ENCODE results near the gene PTPRT.
"Not testable (repeated sequence)": the region's sequence is repeated elsewhere in the genome, so short reads cannot be mapped to it uniquely, and the experiment has no call there.

The PTPRT gene

DNA sequence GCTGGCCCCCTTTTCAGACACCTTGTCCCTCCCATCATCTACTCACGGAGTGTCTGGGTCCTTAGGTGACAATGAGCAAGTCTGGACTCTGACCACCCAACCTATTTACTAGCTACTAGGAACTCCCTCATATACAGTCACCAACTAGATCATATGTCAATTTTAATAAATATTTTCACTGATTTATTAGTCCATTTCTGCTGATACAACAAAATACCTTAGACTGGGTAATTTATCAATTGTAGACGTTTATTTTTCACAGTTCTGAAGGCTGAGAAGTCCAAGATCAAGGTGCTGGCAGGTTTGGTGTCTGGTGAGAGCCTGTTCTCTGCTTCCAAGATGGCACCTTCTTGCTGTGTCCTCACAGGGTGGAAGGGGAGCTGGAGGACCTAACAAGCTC, 229.7 kb downstream of the PTPRT start:
- DNase-seq, result no peak

DNA sequence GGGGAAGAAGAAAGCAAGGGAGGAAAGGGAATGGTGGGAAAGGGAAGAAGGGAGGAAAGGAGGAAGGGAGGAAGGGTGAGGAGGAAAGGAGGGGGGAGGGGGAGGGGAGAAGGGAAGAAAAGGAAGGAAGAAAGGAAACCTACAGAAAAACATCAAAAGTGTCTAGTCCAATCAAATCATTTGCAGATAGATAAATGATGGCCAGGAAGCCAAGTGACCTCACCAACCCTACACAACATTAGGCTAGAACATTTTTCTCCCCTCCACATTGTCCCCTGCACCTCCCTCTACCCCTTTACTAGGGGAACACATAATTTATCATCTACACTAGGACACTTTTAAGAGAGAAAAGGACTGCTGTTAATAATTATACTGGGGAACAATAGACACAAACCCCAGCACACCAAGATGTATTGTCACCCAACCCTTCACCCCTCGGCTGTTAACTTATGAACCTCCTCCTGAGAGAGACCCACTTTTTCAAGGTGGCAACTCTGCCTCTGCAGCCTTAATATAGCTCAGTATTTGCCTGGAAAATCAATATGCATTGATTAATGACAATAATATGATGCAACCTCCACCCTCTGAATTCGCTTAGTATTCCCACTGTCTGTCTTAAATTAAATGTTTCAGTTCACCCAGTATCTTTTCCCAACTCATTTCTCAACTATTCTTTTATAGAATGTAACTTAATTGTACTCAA, 231.2 kb downstream of the PTPRT start:
- DNase-seq, result no peak

DNA sequence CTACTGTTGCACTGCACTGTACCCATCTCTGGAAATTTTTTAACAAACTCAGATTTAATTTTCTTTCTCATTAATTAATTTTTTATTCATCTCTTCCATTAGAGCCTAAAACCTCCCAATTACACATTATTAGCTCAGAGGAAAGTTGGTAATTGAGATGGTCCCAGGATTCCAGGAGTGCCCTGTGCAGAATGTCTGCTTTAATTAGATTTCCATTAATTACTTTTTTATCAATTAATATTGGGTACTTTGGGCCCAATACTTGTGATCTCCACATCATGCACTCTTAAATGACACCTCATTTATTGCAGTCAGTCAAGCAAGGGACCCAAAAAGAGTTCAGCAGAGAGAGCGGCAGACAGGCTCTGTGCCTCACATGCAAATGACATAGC, 232.0 kb downstream of the PTPRT start:
- no peak for DNase-seq

DNA sequence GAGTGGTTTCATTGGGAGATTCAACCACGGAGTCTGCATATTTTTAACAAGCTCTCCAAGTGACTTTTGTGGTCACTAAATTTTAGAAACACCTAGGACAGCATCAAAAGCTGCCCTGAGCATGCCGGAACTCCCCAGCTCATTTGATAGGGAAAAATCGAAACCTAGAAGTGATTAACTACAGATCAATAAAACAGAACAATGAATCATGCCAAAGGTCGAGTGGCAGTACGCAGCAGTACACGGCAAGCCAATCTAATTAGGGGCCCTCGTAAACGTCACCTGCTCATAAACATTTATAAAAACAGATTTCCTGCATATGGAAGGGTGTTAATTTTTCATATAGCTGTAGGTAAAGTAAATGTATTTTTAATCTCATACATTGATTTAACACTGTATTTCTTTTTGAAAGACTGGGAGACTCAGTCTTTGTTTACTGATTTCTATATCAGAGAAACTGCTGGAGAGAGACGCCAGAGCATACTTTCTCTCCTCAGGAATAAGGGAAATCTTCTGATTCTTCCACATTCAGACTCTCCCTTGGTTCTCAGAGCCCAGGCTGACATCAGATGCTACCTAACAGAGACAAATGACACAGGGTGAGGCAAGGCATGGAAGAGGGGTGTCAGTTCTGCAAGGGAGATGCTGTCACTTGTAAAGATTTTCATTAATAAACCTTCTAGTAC, 232.5 kb downstream of the PTPRT start:
- no peak for DNase-seq

DNA sequence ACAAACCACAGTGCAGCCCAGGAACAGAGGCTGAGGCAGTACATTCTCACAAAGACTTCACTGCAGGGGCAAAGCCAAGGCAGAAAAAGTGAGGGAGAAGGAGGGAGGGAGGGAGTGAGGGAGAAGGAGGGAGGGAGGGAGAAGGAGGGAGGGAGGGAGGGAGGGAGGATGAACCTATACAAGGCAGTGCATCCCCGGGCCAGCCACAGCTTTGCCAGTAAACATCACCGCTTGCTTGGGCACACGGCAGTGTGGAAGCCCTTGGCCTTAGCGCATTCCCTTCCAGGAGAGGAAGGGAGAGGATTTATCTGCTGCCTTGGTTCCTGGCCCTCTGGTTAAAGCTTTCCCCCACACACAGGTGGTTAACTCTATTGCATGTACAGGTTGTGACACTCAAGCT, 234.0 kb downstream of the PTPRT start:
- DNase-seq, result no peak

DNA sequence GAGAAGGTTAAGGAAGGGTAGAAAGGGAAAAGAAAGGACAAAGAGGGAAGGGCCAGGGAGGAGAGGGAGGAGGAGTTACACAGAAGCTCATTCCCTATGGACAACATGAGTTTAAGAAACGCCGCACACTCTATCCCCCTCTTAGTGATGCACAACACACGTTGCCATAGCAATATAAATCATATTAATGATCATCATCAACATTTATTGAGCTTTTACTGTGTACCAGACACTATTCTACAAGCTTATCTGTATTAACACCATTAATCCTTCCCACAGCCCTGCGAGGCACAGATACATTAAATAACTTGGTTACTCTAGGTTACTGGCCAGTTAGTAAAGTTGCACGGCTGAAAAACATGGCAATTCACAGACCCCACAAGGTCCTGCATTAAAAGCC, 234.8 kb downstream of the PTPRT start:
- no peak for DNase-seq

DNA sequence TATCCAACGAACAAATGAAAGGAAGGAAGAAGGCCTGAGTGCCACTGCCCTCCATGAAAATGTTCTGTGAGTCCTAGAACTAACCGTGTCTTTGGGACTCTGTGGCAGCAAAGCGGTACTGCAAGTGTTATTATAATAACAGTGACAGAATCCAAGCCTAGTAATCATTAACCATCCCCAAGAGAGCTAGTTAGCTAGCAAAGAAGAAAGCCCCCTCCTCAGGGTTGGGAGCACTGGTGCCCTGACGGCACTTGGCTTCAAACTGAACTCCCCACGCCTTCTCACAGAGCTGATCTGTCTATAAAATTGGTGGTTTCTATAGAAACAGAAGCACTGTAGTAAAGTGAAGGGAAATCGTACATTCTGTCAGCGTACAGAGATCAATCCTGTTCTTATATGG, 239.8 kb downstream of the PTPRT start:
- DNase-seq, result no peak

DNA sequence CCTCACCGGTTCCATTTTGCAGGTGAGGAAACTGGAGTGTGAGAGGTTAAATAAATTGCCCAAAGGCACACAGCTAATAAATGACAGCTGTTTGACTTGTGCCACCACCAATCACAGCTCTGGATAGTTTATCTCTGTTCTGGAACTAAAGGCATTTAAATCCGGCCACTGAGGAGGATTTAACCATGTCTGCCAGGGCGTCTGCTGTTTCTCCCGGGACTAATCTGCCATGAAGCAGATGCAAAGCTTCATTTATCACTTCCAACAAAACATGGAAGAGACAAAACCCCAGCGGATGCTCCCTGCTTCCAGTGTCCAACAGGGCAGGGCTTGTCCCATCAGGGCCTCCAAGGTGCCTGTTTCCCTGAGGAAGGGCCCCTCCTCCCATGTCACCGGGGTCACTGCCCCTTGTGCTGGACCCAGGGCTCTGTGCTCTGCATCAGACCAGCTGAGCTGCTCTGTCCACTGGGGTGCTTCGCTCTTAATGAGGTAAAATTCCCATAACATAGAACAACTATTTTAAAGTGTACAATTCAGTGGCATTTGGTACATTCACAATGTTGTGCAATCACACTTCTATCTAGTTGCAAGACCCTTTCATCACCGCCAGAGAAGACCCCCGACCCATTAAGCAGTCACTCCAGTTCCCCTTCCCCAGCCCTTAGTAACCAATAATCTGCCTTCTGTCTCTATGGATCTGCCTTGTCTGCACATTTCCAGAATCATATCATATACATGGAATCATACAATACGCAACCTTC, 244.3 kb downstream of the PTPRT start:
- no peak for DNase-seq

DNA sequence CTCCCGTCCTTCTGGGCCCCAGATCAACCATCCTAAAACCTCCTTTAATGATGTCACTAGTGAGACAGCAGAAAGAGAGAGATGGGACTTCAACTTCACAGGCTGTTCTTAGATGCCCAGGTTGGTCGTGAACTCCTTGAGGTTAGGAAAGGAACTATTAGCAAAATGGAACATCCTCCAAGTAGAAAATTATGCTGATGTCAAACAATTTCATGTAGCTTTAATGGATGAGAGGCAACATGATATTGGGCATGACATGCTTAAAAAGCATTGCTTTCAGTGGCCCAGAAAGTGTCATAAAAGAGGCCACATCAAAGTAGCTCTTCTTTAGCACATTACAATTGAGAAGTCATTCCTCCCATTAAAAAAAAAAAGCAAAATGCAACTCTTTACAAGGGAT, 248.1 kb downstream of the PTPRT start:
- no peak for DNase-seq

DNA sequence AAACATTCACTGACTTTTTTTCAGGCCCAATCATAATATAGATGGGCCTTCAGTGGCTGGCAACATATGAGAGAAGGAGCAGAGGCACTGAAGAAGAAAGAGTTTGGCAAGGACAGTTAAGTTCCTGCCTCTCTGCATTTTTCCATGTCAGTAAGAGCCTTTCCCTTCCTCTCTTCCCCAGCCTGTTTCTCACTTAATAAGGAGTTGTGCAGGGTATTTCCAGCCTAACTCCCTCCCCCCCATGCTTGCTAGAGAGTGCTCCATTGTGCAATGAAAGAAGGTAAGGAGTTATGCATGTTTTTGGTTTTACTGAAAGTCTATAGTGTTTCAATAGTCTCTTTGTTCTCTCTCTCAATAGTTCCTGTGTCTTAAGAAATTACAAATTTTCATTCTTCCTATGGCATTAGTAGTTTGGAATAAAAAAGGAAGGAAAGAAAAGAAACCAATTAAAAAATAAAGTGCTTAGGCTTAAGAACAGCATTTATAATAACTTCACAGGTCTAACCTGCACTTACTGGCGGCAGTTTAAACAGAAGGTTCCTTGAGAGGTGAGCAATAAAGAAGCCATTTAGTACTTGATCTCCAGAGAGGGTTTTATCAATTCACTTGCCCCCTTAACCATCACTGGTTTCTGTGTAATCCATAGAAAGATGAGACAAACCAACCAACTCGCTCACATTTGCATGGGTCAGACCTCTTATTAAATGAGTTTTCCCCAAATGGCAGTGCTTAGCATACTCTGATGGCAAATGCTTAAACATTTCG, 251.1 kb downstream of the PTPRT start:
- DNase-seq, result no peak

DNA sequence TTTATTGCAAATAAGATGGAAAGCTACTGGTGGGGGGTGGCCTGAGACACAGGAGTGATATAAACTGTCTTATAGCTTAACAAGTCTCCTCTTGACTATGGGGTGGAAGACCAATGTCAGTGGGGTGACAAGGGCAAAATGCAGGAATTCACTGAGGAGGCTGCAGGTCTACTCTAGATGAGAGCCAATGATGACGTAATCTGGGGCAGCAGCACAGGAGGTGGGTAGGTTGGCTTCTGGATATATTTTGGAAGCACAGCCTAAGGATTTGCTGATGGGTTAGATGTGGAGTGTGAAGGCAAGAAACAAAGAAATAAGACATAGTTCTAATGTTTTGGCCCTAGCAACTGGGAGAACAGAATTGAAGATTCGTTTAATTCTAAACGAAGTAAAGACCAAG, 253.2 kb downstream of the PTPRT start:
- no peak for DNase-seq

DNA sequence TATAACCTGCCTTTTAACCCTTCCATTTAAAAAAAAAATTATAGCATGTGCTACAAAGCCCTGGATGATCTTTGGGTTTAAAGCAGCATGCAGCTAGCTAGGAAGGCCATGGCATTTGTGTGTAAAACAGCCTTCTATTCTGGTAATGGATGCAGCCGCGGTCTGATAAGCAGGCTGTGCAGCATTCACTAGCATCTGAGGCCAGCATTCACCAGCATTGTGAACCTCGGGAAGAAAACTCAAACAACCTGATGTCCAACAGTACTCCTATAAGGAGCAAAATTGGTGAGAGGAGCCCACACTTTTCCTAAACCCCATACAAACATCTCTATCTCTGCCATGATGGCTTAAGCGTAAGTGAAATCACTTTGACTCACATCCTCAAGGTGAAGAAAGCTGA, 265.5 kb downstream of the PTPRT start:
- DNase-seq, result no peak

DNA sequence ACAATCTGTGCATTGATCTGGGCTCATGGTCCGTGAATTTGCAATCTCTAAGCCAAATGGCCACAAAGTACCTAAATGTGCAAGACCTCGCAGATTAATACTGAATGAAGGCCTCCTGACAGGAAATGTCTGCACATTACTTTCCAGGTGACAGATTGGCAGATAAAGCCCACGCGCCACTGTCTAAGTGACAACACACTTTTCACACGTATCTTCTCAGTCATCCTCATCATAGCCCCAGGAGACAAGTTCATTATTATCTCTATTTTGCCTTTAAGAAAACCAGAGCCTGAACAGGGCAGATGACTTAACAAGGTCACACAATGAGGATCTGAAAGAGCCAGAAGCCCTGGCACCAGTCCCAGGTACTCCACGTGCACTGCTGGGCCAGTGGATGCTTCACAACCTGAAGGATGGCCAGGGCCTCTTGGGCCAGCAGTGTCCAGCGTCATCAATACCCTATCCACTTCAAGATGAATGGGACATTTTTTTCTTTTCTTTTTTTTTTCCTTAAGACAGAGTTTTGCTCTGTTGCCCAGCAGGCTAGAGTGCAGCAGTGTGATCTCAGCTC, 266.3 kb downstream of the PTPRT start:
- DNase-seq, result no peak

DNA sequence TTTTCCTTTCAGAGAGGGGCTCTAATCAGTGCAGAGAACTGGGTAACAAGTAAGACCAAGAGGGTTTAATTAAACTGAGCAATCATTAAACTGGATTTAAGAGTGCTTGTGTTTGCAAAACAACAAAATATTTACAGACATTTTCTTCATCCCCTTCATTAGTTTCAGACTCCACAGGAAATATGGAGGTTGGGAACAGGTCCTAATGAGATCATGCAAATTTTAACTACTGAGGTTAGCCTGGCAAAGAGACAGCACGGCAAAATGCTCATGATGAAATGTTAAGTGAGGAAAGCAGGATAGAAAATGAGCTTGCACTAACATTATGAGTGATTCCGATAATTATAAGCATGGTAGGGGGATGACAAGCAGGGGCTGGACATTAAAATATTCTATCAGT, 268.9 kb downstream of the PTPRT start:
- no peak for DNase-seq

DNA sequence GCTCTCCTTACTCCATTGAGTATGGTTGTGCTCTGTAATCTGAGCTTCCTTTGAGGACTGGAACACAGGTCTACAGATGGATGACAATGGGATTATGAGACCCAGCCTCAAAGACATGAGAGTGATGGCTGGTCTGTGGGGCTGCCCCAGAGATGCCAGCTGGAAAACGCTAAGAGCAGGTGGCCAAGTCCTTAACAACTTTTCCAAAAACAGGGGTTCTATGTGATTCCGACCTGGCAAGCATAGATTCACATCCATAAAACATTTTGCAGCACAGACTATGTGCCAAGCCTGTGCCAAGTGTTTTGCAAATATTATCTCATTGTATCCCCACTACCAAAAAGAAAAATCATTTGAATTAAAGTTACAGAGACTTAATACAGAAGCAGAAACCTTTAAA, 270.4 kb downstream of the PTPRT start:
- DNase-seq, result no peak

DNA sequence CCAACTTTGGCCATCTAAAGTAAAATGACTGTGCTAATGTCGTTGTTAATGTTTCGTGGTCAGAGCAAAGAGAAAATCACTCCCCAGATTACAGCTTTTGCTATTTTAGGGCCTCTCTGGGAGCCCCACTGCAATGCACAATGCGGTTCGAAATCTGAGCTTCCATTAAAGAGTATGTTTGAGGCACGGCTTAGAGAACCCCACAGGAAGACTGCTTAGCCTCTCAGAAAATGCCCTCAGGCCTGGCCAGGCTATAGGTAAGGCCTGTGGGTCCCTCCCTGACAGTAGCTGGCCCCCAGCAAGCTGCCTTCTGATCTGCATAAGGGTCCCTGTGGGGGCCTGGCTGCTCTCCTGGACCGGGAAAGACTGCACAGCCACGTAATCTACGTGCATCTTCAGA, 274.6 kb downstream of the PTPRT start:
- no peak for DNase-seq

DNA sequence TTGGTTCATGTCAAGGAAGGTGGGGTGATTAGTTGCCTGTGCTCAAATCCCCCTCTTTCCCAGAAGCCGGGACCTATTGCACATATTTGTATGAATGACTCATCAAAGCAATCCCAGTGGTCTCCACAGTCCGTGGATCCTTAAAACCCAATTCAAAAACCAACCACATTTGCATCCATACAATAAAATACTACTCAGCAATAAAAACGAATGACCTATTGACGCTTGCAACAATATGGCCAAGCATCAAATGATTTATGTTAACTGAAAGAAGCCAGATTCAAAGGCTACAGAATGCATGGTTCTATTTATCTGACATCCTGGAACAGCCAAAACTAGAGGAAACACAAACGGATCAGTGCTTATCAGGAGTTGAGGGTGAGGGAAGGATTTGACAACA, 275.4 kb downstream of the PTPRT start:
- no peak for DNase-seq

DNA sequence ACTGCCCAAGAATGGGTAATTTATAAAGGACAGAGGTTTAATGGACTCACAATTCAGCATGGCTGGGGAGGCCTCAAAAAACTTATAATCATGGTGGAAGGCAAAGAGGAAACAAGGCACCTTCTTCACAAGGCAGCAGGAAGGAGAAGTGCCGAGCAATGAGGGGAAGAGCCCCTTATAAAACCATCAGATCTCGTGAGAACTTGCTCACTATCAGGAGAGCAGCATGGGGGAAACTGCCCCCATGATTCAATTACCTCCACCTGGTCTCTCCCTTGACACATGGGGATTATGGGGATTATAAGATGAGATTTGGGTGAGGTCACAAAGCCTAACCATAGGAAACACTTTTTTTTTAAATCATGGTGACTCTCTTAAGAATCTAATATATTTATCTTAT, 278.9 kb downstream of the PTPRT start:
- DNase-seq, result not testable (repeated sequence)

DNA sequence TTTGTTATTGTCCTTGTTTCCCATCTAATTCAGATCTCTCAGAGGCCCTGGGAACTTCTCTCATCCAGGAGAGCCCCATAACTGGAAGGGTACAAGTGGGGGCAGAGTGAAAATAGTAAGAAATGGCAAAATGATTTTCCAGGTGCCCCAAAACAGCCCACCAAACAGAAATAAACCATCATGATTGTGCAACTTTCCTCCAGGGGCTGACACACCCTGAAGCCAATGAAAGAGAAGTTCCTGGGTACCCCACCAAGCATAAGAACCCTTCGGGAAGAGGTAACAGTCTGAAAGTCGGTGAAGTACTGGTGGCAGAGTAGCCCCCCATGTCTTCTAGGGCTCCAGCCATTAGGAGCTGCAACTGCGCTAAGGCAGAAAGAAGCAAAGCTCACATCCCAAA, 282.0 kb downstream of the PTPRT start:
- DNase-seq, result no peak

DNA sequence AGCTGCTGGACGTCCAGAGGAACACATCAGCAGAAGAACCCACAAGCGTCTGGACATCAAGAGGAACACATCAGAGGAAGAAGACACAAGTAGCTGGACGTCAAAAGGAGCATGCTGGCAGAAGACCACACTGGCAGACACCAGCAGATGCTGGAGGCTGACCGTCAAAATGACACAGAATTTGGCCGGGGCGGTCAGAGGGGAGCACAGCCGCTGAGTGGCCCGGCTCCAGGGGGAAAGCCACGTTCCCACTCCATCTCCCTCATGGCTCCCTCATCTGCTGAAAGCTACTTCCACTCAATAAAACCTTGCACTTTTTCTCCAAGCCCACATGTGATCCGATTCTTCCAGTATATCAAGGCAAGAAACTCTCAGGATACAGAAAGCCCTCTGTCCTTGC, 283.6 kb downstream of the PTPRT start:
- no peak for DNase-seq

DNA sequence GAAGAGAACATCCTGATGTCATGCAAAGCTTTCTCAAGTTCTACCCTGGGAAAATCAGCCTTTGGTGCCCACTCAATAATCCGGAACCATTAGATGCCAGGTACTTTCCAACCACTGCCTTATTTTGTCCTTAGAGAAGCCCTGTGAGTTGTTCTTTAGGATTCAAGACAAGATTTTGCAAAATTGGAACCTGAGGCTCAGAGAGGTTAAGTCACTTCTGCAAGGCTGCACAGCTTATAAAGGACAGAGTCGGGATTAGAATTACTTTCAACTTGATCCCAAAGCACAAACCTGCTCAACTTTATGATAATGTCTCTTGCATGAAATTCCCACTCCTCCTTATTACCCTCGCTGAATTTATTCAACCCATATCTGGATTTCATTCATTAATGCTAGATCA, 287.2 kb downstream of the PTPRT start:
- no peak for DNase-seq

DNA sequence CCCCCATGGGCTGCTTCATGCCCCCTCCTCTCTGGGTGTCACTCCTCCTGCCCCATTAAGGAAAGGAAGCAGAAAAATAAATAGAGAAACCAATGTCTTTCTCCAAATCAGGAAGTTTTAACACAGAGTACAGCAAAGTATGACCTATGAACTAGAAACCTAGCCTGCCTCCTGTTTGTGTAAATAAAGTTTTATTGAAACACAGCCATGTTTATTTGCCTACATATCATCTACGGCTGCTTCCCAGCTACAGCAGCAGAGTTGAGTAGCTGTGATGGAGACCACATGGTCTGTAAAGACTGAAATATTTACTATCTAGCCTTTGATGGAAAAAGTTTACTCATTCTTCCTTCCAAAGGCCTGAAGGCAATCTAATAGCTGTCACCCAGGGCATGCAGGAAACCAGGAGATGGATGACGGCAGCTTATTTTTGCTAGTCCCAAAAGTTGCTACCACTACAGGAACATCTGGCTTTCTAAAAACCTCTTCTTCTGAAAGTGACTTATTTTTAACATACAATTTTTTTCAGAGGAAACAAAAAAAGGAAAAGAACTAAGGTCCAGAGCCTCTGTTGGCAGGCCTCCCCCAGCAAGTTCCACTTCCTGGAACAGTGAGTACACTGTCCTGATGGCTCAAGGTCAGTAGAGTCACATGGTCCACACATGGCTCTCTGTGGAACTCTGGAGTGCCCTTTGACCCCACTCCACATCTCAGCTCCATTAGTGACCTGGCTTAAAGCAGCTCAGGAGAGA, 287.8 kb downstream of the PTPRT start:
- DNase-seq, result no peak

Measured in activated CD4-positive, alpha-beta T cell treated with anti-CD3 and anti-CD28 coated beads for 48 hours (primary cell).